HG02852 (cell line): Measurements from ENCODE around the gene CASTOR2.
"Not testable (repeated sequence)": the region's sequence is repeated elsewhere in the genome, so short reads cannot be mapped to it uniquely, and the experiment has no call there.

Experiments used
- ATAC-seq: cut with Tn5 transposase; IDR thresholded peaks from one replicate; pipeline ENCODE4 v1.9.1; 2021; ENCODE audit warnings: mild to moderate bottlenecking, moderate library complexity; ENCODE audit not compliant: unreplicated experiment

CASTOR2 gene

DNA sequence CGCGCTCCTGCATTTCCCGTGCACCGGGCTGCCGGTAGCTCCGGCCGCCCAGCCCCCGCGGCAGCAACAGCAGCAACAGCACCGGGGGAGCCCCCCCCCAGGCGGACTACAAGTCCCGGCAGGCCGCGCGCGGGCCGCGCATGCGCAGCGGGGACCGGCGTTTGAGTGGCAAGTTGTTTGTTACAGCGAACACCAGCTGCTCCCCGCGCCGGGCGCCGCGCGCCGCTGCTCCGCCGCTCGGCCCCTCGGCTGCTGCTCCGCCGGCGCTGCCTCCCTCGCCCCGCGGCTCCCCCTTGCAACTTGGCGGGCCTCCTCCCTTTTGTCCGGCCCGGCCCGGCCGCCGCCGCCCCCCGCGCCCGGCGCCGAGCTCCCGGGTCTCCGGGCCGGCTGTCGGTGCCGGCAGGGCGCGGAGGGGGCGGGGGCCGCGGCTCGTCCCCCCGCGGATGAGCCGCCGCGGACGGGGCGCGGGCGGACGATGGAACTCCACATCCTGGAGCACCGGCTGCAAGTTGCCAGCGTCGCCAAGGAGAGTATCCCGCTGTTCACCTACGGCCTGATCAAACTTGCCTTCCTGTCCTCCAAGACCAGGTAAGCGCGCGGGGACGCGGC, at the start of gene CASTOR2:
Gene CASTOR2 (plus strand): TSS at position 195 of the 609 bp plus-strand sequence. CDS start 281 bp downstream, at position 476.
- ATAC-seq: peak; percentile 87

DNA sequence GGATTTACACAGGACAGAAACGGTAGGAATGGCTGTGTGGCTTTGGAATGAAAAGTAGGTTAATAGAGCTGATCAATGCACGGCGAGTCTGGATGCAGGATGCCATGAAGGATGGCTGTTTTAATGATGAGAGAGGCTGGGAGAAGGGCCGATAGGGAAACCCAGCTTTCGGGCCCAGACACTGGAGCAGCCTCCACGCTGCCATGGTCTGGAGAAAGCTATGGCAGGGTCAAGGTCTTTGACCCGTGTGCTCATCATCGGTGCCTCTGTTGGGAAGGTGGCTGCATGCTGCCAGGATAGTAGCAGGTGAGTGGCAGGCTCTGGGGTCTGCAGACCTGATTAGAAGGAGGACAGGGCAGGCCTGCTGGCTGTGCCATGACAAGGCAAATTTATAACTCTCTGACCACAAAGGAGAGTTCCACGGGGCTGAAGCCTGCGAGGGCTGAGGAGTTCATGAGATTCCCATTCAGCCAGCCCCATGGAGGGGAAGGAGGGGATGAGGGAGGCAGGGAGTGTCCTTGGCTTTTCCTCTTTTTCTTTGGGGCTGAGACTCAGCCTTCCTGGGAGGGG, 42.1 kb upstream of the CASTOR2 start:
- not testable (repeated sequence) for ATAC-seq

DNA sequence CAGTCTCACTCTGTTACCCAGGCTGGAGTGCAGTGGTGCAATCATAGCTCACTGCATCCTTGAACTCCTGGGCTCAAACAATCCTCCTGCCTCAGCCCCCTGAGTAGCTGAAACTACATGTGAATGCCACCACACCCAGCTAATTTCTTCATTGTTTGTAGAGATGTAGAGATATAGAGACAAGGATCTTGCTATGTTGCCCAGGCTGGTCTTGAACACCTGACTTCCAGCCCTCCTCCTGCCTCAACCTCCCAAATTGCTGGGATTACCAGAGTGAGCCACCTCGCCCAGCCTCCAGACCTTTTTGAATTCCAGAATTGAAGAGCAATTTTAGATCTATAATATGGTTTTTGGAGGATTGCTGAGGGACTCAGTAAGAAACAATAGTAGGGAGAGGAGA, 40.9 kb upstream of the CASTOR2 start:
- not testable (repeated sequence) for ATAC-seq

DNA sequence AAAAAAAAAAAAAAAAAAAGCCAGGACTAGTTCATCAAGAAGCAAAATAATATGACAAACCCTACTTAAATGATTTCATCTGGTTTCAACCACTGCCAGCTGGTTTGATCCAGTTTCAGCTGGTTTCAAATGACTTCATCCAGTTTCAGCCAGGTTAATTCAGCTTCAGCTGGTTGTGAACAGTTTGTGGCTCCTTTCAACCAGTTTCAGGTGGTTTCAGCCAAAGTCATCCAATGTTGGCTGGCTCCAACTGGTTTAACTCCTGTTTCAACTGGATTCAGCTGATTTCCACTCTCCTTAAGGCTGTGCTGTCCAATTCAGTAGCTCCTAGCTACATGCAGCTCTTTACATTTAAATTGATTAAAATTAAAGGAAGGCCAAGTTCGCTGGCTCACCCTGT, 37.5 kb upstream of the CASTOR2 start:
- ATAC-seq: not testable (repeated sequence)

DNA sequence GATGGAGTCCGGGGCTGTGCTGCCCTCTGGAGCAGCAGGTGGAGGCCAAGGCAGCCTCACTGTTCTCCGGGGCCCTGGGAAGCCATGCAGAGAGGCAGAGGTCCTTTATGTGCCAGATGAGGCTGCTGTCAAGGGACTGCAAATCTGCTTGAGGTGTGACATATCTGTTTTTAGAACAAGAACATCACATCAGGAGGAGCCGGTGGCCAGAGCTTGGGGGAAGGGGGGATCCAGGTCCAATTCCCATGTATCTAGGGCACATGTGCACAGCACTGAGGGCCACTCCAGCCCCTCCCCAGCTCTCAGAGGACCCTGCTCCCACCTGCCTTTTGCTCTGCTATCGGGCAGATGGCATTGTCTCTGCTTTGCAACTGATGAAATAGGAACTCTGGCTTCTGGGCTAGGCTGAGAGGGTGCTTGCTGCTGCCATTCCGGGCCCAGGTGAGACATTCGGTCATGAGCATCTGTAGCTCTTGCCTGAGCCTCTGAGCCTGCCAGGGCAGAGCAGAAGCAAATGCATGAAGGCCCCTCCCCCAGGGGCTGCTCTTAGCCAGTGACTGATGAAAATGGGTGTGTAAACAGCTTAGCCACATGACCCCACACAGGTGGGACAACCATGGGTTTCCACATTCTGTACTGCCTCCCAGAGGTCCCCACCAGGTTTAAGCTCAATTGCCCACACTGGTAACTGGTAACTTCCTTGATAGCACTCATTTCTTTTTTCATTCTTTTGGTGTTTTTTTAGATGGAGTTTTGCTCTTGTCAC, 32.8 kb upstream of the CASTOR2 start:
- not testable (repeated sequence) for ATAC-seq

DNA sequence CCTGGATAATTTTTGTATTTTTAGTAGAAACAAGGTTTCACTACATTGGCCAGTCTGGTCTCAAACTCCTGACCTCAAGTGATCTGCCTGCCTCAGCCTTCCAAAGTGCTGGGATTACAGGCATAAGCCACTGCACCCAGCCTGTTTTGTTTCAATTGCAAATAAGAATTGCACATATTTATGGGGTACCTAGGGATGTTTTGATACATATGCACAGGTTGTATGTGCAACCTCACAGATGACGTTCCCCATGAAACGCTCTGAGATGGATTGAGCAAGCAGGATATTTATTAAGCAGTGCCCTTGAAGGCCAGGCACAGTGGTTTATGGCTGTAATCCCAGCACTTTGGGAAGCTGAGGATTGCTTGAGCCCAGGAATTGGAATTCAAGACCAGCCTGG, 25.1 kb upstream of the CASTOR2 start:
- ATAC-seq: not testable (repeated sequence)

DNA sequence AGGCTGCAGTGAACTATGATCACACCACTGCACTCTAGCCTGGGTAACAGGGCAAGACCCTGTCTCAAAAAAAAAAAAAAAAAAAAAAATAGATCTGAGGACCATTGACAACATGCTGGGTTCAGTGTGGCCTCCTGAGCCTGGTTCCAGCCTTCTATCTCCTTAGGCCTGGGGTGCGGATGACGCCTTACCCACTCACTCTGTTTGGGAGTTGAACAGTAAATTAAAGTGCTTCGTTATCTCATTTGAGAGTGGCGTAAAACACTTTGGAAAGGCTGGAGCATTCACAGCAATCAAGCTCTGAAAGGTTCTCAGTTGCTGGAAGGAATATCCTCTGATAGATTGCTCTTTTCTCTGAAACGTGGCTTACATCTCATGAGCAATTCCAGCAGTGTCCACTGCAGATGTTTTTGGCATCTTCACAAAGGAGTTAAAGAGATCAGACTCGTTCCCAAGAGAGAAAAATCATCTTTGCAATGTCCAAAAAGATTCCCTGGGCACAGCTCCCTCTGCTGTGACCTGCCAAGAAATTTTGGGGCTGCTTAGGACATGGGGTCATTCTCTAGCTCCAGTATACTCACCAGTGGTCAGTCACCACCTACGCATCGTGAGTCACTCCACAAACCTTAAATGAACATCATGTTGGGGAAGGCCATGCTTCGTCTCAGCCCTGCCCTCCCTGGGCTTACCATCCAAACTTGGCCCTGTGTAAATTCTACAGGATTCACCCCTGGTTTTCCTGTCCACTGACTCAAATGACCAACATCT, 23.0 kb upstream of the CASTOR2 start:
- ATAC-seq: not testable (repeated sequence)

DNA sequence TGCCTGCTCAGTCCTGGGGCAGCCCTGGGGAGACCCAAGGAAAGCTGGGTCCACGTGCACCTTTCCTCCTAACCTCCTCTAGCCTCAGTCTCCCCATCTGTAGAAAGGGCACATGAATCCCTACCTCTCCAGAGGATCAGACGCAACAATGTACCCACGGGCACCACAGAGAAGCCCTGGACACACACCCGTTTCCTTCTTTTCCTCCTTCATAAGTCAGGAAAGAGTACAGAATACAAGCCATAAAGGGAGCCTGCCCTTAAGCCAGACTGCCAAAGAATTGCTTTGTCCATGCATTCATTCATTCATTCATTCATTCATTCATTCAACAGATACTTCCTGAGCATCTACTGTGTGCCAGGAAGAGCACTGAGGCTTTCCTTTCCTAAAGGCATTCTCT, 20.6 kb upstream of the CASTOR2 start:
- ATAC-seq: not testable (repeated sequence)

DNA sequence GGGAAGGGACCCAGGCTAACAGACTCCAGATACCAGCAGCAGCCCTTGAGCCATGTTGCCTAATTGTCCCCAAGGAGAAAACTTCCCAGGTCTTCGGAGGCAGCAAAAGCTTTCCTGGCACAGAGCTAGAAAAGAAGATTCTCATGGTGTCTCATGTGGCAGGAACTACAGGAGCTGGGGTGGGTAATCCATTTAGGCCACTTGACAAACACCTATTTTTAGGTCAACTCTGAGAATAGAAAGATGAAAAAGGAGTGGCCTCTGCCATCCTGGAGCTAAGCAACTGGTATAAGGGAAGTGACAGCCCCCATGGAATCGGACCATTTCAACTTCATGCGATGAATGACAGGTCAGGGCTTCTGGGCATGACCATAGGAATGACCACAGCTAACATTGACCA, 16.8 kb upstream of the CASTOR2 start:
- not testable (repeated sequence) for ATAC-seq

DNA sequence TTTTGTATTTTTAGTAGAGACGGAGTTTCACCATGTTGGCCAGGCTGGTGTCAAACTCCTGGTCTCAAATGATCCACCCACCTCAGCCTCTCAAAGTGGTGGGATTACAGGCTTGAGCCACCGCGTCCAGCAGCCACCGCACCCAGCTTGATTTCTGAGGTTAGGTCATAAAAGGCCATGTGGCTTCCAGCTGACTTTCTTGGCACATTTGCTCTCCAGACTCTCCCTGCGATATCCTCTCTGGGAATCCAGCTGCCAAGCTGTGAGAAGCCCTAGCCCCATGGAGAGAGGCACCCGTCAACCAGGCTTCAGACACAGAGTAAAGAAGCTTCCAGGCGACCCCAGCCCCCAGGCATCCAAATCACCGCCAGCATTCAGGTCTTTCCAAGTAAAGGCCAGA, 10.7 kb upstream of the CASTOR2 start:
- ATAC-seq: not testable (repeated sequence)

DNA sequence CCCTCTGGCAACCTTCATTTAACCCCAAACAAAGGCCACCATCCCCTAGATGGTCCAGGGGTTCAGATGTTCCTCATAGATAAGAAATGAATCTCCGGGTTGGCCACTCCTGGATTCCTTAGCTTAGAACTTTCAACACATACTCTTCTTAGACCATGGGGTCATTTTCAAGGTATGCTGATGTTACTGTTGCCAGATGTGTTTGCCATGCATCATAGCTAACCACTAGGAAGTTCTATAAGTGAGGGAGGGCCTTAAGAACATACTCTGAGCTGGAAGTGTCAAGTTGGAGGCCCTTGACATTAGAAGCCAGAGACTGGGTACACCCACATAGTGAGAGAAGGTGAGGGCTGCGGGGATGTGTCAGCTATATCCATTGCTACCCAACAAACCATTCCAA, 6.2 kb upstream of the CASTOR2 start:
- ATAC-seq: not testable (repeated sequence)

DNA sequence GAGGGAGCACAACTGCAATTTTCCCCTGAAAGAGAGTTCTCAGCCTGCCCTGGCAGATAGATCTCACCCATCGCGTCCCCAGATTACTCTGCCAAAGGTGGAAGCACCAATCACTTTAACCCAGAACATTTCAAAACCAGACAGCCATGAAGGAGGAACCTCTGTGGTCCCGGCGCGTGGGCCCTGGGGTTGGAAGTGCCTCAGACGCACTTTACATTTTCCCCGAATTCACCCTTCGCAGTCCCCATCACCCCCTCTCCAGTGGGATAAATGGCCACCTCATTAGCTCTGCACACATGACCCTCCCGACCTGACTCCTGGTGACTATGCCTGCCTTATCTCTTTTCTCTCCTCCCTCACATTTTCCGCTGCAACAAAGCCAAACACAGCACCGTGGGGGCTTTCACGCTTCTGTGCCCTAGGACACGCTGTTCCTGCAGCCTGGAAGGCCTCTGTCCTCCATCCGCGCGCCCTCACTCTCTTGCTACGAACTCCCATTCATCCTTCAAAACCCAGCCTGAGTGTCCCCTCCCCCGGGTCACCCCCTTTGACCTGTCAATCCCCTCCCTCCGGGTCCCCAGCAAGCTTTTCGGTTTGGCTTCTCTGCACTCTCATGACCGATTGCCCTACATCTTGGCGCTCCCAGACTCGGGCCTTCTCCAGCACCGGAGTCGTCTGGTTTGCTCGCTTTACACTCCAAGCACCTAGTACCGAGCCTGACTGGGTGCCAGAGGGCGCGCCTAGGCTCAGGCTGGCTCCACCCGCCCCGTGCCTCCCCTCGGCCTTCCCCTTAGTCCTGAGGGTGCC, 598 bp upstream of the CASTOR2 start:
- peak; percentile 45 for ATAC-seq

DNA sequence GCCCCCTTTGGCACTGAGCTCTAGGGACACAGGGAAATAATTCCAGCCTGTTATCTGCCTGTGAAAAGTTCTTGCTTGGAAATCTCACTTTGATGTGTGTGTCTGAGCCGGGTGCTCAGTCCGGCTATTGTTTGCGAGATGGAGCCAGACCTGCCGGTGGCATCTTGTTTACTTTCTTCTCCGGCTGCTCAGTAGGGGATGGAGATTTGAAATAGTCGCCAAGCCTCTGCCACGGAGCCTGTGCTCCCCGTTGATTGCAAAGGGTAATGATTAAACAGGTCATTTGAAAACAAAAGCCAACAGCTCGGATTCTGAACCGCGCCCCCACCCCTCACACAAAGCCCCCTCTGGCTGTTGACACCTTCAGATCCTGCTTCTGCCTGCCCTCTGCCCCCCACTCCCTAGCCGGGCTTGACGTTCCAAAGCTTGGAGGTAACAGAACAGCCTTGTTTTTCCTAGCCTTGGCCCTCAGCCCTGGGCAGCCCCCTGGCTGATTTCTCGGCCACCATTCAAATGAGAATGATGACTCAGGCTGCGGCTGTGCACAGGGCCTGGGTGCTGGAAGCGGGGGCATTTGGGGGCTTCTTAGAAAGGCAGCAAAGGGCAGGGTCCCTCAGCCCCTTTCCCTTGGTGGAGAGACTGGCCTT, 1.8 kb downstream of the CASTOR2 start:
- not testable (repeated sequence) for ATAC-seq

DNA sequence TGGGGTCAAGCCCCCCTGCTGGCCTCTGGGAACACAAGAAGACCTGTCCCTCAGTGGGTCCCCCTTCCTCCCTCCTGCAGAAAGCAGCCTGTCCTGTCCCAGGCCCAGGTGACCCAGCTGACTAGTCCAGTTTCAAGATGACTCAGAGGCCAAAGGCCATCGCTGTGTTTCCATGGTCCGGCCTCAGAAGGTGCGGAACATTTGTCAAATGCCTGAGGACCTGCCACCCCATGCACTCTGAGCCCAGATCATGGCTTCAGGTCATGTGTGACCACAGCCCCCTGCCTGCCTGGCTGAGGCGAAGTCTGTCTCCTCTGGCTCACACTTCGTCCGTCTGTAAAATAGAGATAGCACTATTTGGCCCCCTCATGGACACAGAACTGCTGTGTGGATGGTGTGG, 2.4 kb downstream of the CASTOR2 start:
- not testable (repeated sequence) for ATAC-seq

DNA sequence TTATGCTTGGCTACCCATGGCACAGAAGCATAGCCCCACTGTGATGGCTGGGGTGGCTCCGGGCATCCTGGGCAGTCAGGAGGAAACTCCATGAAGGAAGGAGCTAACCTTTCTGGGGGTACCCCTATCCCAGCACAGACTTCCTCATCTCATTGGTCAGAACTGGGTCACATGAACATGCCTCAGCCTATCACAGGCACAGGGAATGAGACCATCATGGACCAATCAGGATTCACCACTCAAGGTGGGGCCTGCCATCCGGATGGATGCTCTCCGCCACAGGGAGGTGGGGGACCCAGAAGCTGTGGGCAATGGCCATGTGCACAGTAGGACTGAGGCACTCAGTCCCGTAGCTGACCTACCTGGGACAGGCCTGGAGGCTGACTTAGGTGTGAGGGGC, 6.9 kb downstream of the CASTOR2 start:
- not testable (repeated sequence) for ATAC-seq

DNA sequence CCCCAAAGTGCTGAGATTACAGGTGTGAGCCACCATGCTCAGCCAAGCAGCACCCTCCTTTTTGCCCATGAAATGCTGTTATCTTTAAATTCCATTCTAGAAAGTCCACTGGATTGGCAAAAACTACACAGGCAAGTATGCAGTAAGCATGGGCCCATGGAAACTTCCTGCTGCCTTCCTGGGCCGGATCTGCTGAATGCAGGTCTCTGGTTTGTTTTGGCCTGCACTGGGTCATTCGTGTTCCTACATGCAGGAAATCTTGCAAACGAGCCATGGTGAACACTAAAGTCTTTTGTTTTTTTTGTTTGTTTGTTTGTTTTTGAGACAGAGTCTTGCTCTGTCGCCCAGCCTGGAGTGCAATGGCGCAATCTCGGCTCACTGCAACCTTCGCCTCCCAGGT, 7.9 kb downstream of the CASTOR2 start:
- ATAC-seq: not testable (repeated sequence)

DNA sequence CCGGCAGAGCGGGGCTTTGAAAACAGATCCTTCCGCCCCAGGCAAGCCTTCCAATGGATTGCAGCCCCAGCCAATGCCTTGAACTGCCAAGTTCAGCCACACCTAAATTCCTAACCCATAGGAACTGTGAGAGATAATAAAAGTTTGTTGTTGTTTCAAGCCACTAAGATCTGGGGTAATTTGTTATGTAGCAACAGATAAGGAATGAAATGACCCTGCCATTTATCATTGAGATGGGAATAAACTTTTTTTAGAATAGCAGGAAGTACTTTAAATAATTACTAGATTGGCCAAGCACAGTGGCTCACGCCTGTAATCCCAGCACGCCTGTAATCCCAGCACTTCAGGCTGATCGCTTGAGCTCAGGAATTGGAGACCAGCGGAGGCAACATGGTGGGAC, 11.5 kb downstream of the CASTOR2 start:
- ATAC-seq: not testable (repeated sequence)

DNA sequence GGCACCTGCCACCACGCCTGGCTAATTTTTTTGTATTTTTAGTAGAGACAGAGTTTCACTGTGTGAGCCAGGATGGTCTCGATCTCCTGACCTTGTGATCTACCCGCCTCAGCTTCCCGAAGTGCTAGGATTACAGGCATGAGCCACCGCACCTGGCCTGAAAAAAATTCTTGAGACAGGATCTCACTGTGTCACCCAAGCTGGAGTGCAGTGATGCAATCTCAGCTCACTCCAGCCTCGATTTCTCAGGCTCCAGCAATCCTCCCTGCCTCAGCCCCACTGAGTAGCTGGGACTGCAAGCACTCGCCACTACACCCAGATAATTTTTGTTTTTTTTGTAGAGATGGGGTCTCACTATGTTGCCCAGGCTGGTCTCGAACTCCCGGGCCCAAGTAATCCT, 13.0 kb downstream of the CASTOR2 start:
- not testable (repeated sequence) for ATAC-seq

DNA sequence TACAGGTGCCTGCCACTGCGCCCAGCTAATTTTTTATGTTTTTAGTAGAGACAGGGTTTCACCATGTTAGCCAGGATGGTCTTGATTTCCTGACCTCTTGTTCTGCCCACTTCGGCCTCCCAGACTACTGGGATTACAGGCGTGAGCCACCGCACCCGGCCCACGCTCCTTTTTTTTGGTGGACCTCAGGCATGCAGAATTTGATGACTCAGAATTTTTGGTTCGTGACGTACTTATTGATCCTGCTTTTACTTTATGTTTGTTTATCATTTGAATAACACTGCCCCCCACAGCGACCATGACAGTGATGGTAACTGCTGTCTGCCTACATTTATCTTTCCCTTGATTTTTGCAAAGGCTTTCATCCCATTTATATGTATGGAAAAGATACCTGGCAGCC, 23.9 kb downstream of the CASTOR2 start:
- ATAC-seq: not testable (repeated sequence)

DNA sequence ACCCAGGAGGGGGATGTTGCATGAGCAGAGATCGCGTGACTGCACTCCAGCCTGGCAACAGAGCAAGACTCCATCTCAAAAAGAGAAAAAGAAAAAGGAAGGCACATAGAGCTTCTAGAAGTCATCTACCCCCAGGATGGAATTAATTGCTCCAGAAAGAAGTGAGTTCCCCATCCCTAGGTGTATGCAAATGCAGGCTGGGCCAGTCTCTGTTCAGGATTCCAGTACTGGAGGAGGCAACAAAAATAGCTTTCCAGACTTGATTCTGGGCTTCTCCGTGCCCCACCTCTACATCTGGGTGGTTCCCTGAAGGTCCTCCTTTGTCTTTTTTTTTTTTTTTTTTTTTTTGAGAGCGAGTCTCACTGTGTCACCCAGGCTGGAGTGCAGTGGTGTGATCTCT, 28.6 kb downstream of the CASTOR2 start:
- ATAC-seq: no peak
